Upper lobe of left lung (tissue), 4 donors: ENCODE data around the gene PCDHB13.
"Not testable (repeated sequence)": the region's sequence is repeated elsewhere in the genome, so short reads cannot be mapped to it uniquely, and the experiment has no call there.

ENCODE experiments used
- CTCF ChIP-seq, 6 experiments: fragments of 450-650 bp in 4 of 6; fragments of 200-600 bp in 2 of 6; sonication (generic) in 2 of 6; IDR thresholded peaks; one replicate each; pipeline ENCODE4 v1.5.1; 2016 to 2019; ENCODE audit warnings: antibody characterized with exemption in 6 of 6
- EP300 ChIP-seq, 4 donors: sonication (generic); formaldehyde crosslinking; IDR thresholded peaks; one replicate each; pipeline ENCODE4 v1.5.1; 2017; ENCODE audit warnings: antibody characterized with exemption in 4 of 4, control low read depth in 2 of 4
- POLR2A ChIP-seq, 4 donors: fragments of 450-650 bp; IDR thresholded peaks; one replicate each; pipeline ENCODE4 v1.5.1; 2016 to 2017; ENCODE audit warnings: antibody characterized with exemption in 4 of 4, mild to moderate bottlenecking in 2 of 4
- POLR2AphosphoS5 ChIP-seq, 2 donors: sonication (generic); formaldehyde crosslinking; IDR thresholded peaks; one replicate each; pipeline ENCODE4 v1.5.1; 2017; ENCODE audit warnings: antibody characterized with exemption in 2 of 2

GRCh38 chr5:141201646-141202045, 12.1 kb upstream of the PCDHB13 start:
- TF ChIP-seq CTCF, POLR2A, EP300, POLR2AphosphoS5 (IDR thresholded peaks at IDR 0.05): not testable (repeated sequence)
